ENCODE measurements around the gene TOMM70.

TOMM70 gene

DNA sequence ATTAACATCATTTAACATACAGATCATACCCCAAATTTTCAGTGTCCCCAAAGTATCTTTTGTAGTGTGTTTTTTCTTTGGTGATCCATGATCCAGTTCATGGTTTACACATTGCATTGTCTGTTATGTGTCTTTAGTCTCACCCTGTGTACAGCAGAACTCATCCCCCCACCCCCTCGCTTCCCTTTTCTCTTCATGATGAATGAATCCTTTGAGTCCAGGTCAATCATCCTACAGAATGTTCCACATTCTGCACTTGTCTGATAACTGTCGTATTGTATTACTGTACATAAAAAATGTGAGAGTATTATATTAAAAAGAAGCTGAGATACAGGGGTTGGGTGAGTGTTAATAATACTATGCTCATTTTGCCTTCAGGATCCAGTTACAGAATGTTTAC is 80.9 kb downstream of the TOMM70 start:
- no peak for DNase-seq

DNA sequence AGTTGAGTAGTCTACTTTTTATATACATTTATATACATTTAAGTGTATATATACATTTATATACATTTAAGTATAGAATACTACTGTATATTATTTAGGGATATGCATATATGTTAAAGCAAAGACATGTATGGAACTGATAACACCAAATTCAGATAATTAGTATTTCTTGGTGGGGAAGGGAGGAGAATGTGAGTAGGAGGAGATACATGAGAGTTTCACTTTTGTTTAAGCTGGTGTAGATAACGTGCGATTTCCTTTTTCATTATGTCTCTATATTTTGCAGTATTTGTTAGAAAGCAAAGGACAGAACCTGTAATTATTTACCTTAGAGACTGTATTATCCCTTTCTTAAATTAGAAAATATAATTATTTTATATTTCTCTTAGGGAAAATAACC is 83.0 kb downstream of the TOMM70 start:
- no peak for DNase-seq

DNA sequence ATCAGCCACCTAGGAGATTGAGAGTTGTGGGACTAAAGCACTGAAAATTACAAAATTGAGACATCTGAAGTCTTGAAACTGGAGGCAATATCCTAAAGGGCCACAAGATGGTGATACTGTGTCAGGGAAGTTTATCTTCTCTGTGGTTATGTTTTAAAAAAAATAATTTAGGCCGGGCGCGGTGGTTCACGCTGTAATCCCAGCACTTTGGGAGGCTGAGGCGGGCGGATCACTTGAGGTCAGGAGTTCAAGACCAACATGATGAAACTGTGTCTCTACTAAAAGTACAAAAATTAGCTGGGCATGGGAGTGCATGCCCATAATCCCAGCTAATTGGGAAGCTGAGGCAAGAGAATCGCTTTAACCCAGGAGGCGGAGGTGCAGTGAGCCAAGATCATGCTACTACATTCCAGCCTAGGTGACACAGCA is 84.2 kb downstream of the TOMM70 start:
- no peak for DNase-seq

Data from activated naive CD4-positive, alpha-beta T cell treated with anti-CD3 and anti-CD28 coated beads, Interleukin-2, amount 50 U/mL, for 16 hours (primary cell).